Muscle of leg (tissue), 11 donors: ENCODE data around the gene SLC6A12. TPM values are rescaled to one million over a fixed set of nuclear protein-coding genes. Genes with fewer than 3 reads are reported as not detected.
A peak's percentile ranks its signal among the peaks of the same experiment; 100 is the strongest.

Experiments used
- DNase-seq: peaks from one replicate; pipeline ENCODE4 v3.0.0; 2013
- H3K27ac ChIP-seq: one replicate; pipeline ENCODE4 v1.5.1; 2013; ENCODE audit warnings: mild to moderate bottlenecking, low read length, control low read depth
- H3K27me3 ChIP-seq: one replicate; pipeline ENCODE4 v1.6.1; 2013; ENCODE audit warnings: low read length; ENCODE audit not compliant: control insufficient read depth, insufficient read depth
- H3K36me3 ChIP-seq: one replicate; pipeline ENCODE4 v1.6.1; 2013; ENCODE audit warnings: low read length; ENCODE audit not compliant: control insufficient read depth, insufficient read depth
- H3K4me1 ChIP-seq: one replicate; pipeline ENCODE4 v1.6.1; 2013; ENCODE audit warnings: low read length; ENCODE audit not compliant: control insufficient read depth, insufficient read depth
- H3K4me3 ChIP-seq: one replicate; pipeline ENCODE4 v1.5.1; 2013; ENCODE audit warnings: low read length, control low read depth
- H3K9me3 ChIP-seq: replicated peaks from 2 replicates; pipeline ENCODE4 v1.6.1; 2013; ENCODE audit warnings: low read depth, low read length; ENCODE audit not compliant: control insufficient read depth
- WGBS: methylation state at CpG from one replicate; pipeline ENCODE4 v1.1.5; 2013; ENCODE audit warnings: missing lambda C conversion rate; ENCODE audit not compliant: insufficient coverage; 5-methylcytosine and 5-hydroxymethylcytosine counted together
- polyA plus RNA-seq, 8 donors: library from polyadenylated mRNA; unstranded; fragments of 120-200 nt; gene quantifications; one replicate each; pipeline versions ENCODE4 v1.2.1 to v1.2.3, GENCODE V29; 2013; ENCODE audit warnings: inconsistent platforms in 1 of 8, low replicate concordance in 1 of 8; ENCODE audit not compliant: insufficient read length in 8 of 8, insufficient read depth in 1 of 8
- total RNA-seq: library from RNA; stranded (reverse); fragments of 120-200 nt; gene quantifications from one replicate; pipeline ENCODE4 v1.2.4, GENCODE V29; 2013

SLC6A12 gene
- total and polyA plus RNA-seq, 9 donors, result 0.25 to 1.6 (median 0.40) TPM

DNA sequence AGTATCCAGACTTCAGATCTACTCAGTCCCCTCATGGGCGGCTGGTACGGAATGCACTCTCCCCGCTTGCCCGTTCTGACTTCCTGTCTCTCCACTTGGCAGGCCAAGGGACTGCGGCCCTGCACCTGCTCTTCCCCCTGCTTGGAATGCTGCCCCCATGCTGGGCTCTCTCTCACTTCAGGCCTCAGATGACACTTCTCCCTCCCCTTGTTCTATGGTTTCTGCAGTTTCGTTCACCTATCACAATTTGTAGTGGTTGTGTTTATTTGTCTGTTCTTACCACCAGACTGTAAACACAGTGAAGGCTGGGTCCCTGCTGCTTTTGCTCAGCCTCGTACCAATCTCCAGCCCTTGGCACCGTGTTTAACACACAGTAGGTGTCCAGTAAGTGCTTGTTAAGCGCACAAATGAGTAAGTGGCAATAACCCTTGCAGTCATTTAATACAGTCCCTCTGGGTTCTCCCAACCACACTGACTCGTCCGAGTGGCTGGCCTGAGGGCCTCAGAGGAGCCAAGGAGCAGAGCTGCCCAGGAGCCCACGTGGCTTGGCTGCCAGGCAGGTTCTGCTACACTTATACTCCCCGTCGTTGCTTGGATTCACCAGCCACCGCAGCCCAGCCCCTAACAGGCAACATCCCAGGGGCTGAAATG is 11.8 kb downstream of the SLC6A12 start:
- peaks cover 22% of the 10 kb centered on the region for H3K4me1 ChIP-seq
- H3K27me3 ChIP-seq, result peaks cover 27% of the 10 kb centered on the region
- H3K9me3 ChIP-seq, result no peaks in the 10 kb centered on the region
- H3K4me3 ChIP-seq, result no peak overlapping the region
- H3K36me3 ChIP-seq, result no peaks in the 10 kb centered on the region
- no peak for DNase-seq
- peak overlapping the region; percentile 29 for H3K27ac ChIP-seq
- WGBS, result 31% methylated on average over 13 of the region's 15 CpGs

DNA sequence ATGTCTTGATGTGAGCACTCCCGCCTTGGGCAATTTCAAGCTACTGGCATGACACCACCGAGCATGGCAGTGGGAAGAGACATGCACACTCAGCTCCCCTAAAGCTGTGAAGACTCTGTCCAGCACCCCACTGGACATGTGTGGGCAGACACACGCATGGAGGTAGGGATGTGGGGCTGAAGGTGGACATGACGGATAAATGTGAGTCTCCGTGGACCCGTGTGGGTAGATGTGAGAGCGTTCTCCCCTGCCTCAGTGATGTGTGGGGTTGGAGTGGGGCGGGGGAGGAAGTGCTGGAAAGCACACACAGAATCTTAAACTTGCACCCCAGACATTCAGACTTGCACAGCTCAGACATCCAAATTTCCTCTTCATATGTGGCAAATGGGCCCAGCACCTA is 12.6 kb downstream of the SLC6A12 start:
- no peak for DNase-seq
- peaks cover 22% of the 10 kb centered on the region for H3K27me3 ChIP-seq

DNA sequence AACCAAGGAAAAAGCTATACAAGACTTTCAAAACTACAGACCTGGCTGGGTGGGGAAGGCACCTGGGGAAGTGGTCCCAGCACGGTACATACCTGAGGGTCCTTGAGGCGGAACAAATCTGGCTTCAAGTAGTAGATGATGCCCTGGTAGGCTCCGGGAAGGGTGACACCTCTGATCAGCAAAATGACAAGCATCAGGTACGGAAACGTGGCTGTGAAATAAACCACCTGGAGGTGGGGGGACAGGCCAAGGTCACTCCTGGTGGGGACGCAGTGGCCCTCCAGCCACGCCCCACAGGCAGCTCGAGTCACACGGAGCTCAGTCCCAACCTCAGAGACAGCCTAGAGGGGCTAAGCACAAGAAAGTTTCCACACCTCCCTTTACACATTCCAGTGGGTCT is 15.3 kb downstream of the SLC6A12 start:
- no peak overlapping the region for H3K4me3 ChIP-seq
- H3K9me3 ChIP-seq, result no peaks in the 10 kb centered on the region
- H3K4me1 ChIP-seq, result peaks cover 13% of the 10 kb centered on the region
- H3K27me3 ChIP-seq, result peaks cover 22% of the 10 kb centered on the region
- no peak for DNase-seq
- no peaks in the 10 kb centered on the region for H3K36me3 ChIP-seq
- WGBS, result 65% methylated on average over 5 of the region's 9 CpGs
- no peak overlapping the region for H3K27ac ChIP-seq

More for the DNA sequence above, 12.6 kb downstream of the SLC6A12 start:
- WGBS, result 70% methylated on average over 4 of the region's 8 CpGs
- Histone ChIP-seq H3K4me1 (peaks cover 22% of the 10 kb centered on the region), H3K9me3 (no peaks in the 10 kb centered on the region), H3K27ac (no peak overlapping the region), H3K36me3 (no peaks in the 10 kb centered on the region), H3K4me3 (no peak overlapping the region)

DNA sequence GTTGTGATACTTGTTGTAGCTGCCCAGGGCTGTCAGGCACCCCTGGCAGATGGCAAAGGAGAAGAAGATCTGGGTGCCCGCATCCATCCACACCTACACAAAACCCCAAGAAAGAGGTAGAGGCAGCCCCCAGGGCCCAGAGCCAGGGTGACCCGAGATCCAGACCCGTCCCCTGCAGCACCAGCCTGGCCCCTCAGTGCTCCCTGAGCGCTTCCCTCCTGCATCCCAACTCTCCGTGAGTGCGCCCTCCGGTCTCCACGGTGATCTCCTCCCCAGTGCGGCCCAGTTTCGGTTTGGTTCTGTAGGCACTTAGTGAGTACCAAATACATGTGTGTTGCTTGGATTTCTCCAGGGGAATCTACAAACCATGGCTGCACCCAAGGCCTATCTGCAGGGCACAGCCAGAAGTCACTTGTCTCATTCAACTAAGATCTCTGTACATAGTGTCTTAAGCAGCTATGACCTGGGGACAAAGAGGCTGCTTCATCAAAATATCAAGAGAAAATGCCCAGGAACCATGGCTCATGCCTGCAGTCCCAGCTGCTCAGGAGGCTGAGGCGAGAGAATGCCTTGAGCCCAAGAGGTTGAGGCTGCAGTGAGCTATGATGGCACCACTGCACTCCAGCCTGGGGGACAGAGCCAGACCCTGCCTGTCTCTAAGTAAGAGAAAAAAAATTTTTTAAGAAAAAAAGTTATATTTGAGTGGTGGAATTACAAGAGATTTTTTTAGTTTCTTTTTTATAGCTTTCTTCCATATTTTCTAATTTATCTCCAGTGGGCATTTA is 15.9 kb downstream of the SLC6A12 start:
- Histone ChIP-seq H3K27ac (no peak overlapping the region), H3K36me3 (no peaks in the 10 kb centered on the region), H3K9me3 (no peaks in the 10 kb centered on the region), H3K4me3 (no peak overlapping the region), H3K27me3 (peaks cover 22% of the 10 kb centered on the region), H3K4me1 (peaks cover 12% of the 10 kb centered on the region)
- WGBS, result 75% methylated on average over 4 of the region's 11 CpGs
- DNase-seq, result no peak

DNA sequence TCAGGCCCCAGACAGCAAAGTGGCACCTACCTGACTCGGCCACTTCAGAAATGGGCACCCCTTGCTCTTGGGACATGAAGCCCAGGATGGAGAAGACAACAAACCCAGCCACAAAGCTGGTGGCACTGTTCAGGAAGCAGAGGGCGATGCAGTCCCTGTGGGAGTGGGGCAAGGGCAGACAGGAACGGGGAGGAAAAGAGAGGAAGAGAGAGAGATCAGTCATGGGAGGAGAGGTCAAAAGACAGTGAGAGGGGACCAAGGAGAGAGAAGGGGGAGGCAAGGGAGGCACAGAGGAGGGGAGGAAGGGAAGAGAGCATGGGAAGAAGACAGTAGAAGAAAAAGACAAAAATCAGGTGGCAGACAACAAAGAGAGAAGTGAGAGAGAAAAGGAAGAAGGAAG is 16.6 kb downstream of the SLC6A12 start:
- Histone ChIP-seq H3K9me3 (no peaks in the 10 kb centered on the region), H3K27ac (no peak overlapping the region), H3K36me3 (no peaks in the 10 kb centered on the region), H3K4me1 (peaks cover 7% of the 10 kb centered on the region), H3K27me3 (peaks cover 20% of the 10 kb centered on the region), H3K4me3 (no peak overlapping the region)
- WGBS, result 90% methylated on average over 3 of the region's 3 CpGs
- DNase-seq, result no peak

DNA sequence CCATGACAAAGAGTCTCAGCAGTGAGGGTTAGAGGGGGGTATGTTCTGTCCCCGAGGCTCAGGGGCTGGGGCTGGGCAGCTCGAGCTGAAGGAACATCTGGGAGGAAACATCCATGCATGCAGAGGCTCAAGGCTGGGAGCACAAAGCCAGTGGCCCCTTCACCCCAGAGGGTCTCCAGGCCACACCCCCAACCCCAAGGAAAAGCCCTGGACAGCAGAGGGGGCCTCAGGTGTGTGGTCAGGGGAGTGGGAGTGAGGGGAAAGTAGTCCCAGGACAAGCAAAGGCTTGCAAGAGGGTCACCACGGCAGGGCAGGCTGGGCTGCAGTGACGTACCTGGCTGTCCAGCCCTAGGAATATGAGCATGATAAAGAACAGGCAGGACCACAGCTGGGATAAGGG is 17.5 kb downstream of the SLC6A12 start:
- WGBS, result 92% methylated on average over 2 of the region's 4 CpGs
- Histone ChIP-seq H3K4me1 (no peaks in the 10 kb centered on the region), H3K27ac (no peak overlapping the region), H3K27me3 (peaks cover 21% of the 10 kb centered on the region), H3K4me3 (no peak overlapping the region), H3K9me3 (no peaks in the 10 kb centered on the region), H3K36me3 (no peaks in the 10 kb centered on the region)
- no peak for DNase-seq

DNA sequence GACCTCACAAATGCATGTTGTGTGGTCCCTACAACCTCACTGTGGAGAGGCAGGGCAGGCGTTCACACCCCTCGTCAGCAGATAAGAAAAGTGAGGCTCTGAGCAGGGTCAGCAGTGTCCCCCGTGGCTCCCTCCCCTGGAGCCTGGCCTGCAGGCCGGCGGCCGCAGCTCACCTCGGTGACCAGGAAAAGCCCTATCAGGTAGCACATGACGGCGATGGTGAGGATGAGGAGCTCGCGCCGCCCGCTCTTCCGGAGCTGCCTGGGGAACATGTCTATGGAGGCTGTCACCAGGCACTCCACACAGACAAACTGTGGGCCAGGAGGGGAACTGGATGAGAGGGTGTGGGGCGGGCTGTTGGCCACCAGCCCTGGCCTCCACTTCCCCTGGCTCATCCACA is 18.0 kb downstream of the SLC6A12 start:
- no peak overlapping the region for H3K27ac ChIP-seq
- DNase-seq, result no peak
- H3K4me3 ChIP-seq, result no peak overlapping the region
- H3K9me3 ChIP-seq, result no peaks in the 10 kb centered on the region
- H3K27me3 ChIP-seq, result peaks cover 21% of the 10 kb centered on the region
- no peaks in the 10 kb centered on the region for H3K36me3 ChIP-seq
- no peaks in the 10 kb centered on the region for H3K4me1 ChIP-seq
- WGBS, result 85% methylated on average over 13 of the region's 15 CpGs

DNA sequence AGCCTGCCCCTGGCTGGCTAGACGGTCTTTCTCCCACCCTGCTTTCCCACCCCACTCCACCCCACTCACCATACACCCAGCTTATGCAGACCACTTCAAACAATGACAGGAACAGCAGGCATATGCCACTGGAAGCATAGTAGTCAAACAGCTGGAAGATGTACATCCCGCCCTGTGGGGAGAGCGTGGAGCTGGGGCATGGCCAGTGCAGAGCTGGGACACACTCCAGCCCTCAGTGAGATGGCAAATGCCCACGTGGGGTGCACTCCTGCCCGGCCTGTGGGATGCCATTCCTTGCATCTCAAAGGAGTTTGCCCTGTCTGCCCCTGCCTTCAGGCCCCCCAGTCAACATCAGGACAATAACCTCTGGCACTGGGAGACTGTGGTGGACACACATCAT is 18.8 kb downstream of the SLC6A12 start:
- H3K27me3 ChIP-seq, result peaks cover 17% of the 10 kb centered on the region
- DNase-seq, result no peak
- H3K9me3 ChIP-seq, result no peaks in the 10 kb centered on the region
- 71% methylated on average over 4 of the region's 5 CpGs for WGBS
- H3K36me3 ChIP-seq, result no peaks in the 10 kb centered on the region
- H3K4me3 ChIP-seq, result no peak overlapping the region
- H3K4me1 ChIP-seq, result no peaks in the 10 kb centered on the region
- no peak overlapping the region for H3K27ac ChIP-seq

DNA sequence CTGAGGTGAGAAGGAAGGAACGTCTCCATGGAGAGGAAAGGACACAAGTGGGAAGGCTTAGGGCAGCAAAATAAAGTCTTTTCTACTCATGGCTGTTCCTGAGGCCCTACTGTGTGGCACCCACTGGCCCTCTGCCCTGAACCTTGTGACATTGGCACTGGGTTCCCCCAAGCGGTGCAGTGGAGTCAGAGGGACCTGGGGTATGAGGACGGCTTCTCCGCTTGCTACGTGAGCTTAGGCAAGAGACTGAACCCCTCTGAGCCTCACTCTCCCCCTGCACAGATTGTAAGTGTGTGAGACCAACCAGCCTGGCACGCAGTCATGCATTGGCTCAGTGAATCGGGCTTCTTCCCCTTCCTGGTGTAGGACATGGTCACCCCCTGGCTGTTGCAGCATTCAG is 19.7 kb downstream of the SLC6A12 start:
- DNase-seq, result no peak
- H3K27me3 ChIP-seq, result peaks cover 22% of the 10 kb centered on the region
- no peak overlapping the region for H3K4me3 ChIP-seq
- 63% methylated on average over 2 of the region's 7 CpGs for WGBS
- H3K36me3 ChIP-seq, result no peaks in the 10 kb centered on the region
- peaks cover 4% of the 10 kb centered on the region for H3K4me1 ChIP-seq
- no peak overlapping the region for H3K27ac ChIP-seq
- H3K9me3 ChIP-seq, result no peaks in the 10 kb centered on the region

DNA sequence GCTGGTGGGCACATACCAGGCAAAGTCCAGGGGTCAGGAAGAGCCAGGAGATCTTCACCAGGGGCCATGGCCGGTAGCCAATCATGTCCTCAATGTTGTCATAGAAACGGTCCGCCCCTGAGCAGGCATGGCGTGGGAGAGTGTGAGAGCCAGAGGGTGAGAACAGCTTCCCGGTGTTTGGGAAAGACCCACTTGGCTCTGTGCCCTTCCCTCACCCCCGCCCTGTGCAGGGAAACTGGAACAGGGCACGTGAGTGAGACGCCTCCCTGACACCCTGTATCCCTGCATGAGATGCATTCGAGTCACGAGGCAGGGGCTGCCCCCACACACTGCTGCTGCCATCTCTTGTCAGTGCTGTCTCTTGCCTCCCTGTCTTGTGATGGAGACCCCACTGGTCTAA is 20.7 kb downstream of the SLC6A12 start:
- Histone ChIP-seq H3K4me1 (peaks cover 6% of the 10 kb centered on the region), H3K27me3 (peaks cover 21% of the 10 kb centered on the region), H3K4me3 (no peak overlapping the region), H3K27ac (no peak overlapping the region), H3K36me3 (no peaks in the 10 kb centered on the region), H3K9me3 (no peaks in the 10 kb centered on the region)
- DNase-seq, result no peak
- 44% methylated on average over 7 of the region's 10 CpGs for WGBS
